ENCODE measurements around the gene ANKS1B. TPM values are rescaled to one million over a fixed set of nuclear protein-coding genes. Genes with fewer than 3 reads are reported as not detected.
"Not testable (repeated sequence)": the region's sequence is repeated elsewhere in the genome, so short reads cannot be mapped to it uniquely, and the experiment has no call there.

Gene ANKS1B
- total RNA-seq: under 1 TPM; 0.05 to 0.56 (median 0.16) TPM

- DNase-seq: no peak
- peaks cover 44% of the 10 kb centered on the region for H3K27me3 Mint-ChIP-seq (ENCODE audit: low read depth)
- H3K36me3 Mint-ChIP-seq (ENCODE audit: insufficient read depth): no peaks in the 10 kb centered on the region
- peaks cover 10% of the 10 kb centered on the region for H3K4me1 Mint-ChIP-seq (ENCODE audit: low read depth)
- peak within 1 kb of the TSS; percentile 41 for H3K4me3 Mint-ChIP-seq
- no peaks in the 10 kb centered on the region for H3K9me3 Mint-ChIP-seq
- peak; percentile 66 to 70 for ATAC-seq
Measured at GRCh38 chr12:99984271-99985128, at the start of gene ANKS1B. Gene ANKS1B, minus strand, starts transcription at chr12:99984936. Its CDS starts 699 bp downstream, at chr12:99984237.

DNA sequence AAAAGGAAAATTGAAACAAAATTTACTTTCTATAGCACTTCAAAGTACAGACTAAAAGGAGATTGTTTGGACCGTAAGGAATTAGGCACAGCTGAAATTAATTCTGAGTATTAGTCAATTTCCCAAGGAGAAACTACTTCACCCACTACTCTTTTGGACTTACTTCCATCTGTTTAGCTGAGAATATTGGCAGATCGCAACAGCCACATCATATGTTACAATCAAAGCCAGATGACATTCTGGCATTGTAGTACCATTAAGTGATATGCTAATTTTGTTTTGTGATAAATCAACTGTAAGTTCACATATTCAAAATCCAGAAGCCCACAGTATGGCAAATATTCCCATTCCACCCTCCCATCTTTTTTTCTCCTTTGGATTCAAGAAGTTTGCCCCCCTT lies 47.1 kb upstream of the ANKS1B start:
- no peaks in the 10 kb centered on the region for H3K4me1 Mint-ChIP-seq (ENCODE audit: low read depth)
- no peak overlapping the region for H3K4me3 Mint-ChIP-seq
- no peaks in the 10 kb centered on the region for H3K27me3 Mint-ChIP-seq (ENCODE audit: low read depth)
- no peak for DNase-seq
- no peaks in the 10 kb centered on the region for H3K9me3 Mint-ChIP-seq
- ATAC-seq: no peak
- H3K36me3 Mint-ChIP-seq (ENCODE audit: insufficient read depth): peaks cover 17% of the 10 kb centered on the region

- Mint-ChIP-seq H3K9me3 (no peaks in the 10 kb centered on the region), H3K4me3 (no peak overlapping the region), H3K27me3 (ENCODE audit: low read depth) (no peaks in the 10 kb centered on the region), H3K4me1 (ENCODE audit: low read depth) (no peaks in the 10 kb centered on the region), H3K36me3 (ENCODE audit: insufficient read depth) (peaks cover 4% of the 10 kb centered on the region)
- ATAC-seq (no peak), DNase-seq (no peak)
Measured at GRCh38 chr12:100027671-100028070, 42.9 kb upstream of the ANKS1B start.

DNA sequence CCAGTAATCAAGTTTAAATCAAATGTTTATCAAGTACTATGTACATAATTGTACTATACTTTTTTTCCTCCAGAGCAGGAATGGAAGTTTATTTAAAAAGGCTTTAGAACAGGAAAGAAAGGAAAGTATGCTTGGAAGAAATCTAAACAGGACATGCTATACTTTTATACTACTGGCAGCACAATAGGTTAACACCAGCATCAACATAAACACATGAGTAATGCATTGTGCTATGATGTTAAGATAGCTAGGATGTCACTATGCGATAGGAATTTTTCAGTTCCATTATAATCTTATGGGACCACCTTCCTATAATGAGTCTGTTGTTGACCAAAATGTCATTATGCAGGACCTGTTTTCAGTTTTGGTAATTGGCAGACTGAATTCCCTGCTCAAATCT lies 41.5 kb upstream of the ANKS1B start:
- Mint-ChIP-seq H3K4me1 (ENCODE audit: low read depth) (no peaks in the 10 kb centered on the region), H3K9me3 (peaks cover 6% of the 10 kb centered on the region), H3K27me3 (ENCODE audit: low read depth) (no peaks in the 10 kb centered on the region), H3K36me3 (ENCODE audit: insufficient read depth) (no peaks in the 10 kb centered on the region), H3K4me3 (no peak overlapping the region)
- DNase-seq (no peak), ATAC-seq (no peak)

DNA sequence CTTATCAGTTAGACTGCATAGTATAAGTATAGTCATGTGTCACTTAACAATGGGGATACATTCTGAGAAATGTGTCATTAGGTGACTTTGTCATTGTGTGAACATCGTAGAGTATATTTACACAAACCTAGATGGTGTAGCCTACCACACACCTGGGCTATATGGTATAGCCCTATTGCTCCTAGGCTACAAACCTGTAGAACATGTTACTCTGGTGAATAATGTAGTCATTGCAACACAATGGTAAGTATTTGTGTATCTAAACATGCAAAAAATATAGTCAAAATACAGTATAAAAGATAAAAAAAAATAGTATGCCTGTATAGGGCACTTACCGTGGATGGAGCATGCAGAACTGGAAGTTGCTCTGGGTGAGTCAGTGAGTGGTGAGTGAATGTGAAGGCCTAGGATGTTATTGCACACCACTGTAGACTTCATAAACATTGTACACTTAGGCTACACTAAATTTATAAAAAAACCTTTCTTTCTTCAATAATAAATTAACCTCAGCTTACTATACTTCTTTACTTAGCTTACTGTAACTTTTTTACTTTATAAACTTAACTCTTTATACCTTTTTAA lies 40.3 kb upstream of the ANKS1B start:
- Mint-ChIP-seq H3K4me3 (no peak overlapping the region), H3K36me3 (ENCODE audit: insufficient read depth) (no peaks in the 10 kb centered on the region), H3K9me3 (peaks cover 6% of the 10 kb centered on the region), H3K27me3 (ENCODE audit: low read depth) (no peaks in the 10 kb centered on the region), H3K4me1 (ENCODE audit: low read depth) (no peaks in the 10 kb centered on the region)
- DNase-seq: no peak
- ATAC-seq: no peak

- H3K9me3 Mint-ChIP-seq: peaks cover 6% of the 10 kb centered on the region
- H3K27me3 Mint-ChIP-seq (ENCODE audit: low read depth): no peaks in the 10 kb centered on the region
- DNase-seq (no peak), ATAC-seq (no peak)
- H3K4me3 Mint-ChIP-seq: no peak overlapping the region
- H3K36me3 Mint-ChIP-seq (ENCODE audit: insufficient read depth): peaks cover 7% of the 10 kb centered on the region
- no peaks in the 10 kb centered on the region for H3K4me1 Mint-ChIP-seq (ENCODE audit: low read depth)
Measured at GRCh38 chr12:100020370-100020769, 35.6 kb upstream of the ANKS1B start.

- no peak for ATAC-seq
- H3K4me3 Mint-ChIP-seq: no peak overlapping the region
- H3K27me3 Mint-ChIP-seq (ENCODE audit: low read depth): no peaks in the 10 kb centered on the region
- H3K36me3 Mint-ChIP-seq (ENCODE audit: insufficient read depth): peaks cover 7% of the 10 kb centered on the region
- no peaks in the 10 kb centered on the region for H3K4me1 Mint-ChIP-seq (ENCODE audit: low read depth)
- no peak for DNase-seq
- peaks cover 4% of the 10 kb centered on the region for H3K9me3 Mint-ChIP-seq
Measured at GRCh38 chr12:100017056-100017455, 32.3 kb upstream of the ANKS1B start.

DNA sequence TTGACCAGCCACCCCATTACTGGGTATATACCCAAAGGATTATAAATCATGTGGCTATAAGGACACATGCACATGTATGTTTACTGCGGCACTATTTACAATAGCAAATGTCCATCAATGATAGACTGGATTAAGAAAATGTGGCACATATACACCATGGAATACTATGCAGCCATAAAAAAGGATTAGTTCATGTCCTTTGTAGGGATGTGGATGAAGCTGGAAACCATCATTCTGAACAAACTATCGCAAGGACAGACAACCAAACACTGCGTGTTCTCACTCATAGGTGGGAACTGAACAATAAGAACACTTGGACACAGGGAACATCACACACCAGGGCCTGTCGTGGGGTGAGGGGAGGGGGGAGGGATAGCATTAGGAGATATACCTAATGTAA lies 31.6 kb upstream of the ANKS1B start:
- not testable (repeated sequence) for H3K4me1 Mint-ChIP-seq (ENCODE audit: low read depth); H3K36me3 Mint-ChIP-seq (ENCODE audit: insufficient read depth); DNase-seq; H3K27me3 Mint-ChIP-seq (ENCODE audit: low read depth); H3K4me3 Mint-ChIP-seq; ATAC-seq; H3K9me3 Mint-ChIP-seq

- not testable (repeated sequence) for ATAC-seq; H3K4me3 Mint-ChIP-seq; H3K27me3 Mint-ChIP-seq (ENCODE audit: low read depth); H3K9me3 Mint-ChIP-seq; DNase-seq; H3K4me1 Mint-ChIP-seq (ENCODE audit: low read depth)
- H3K36me3 Mint-ChIP-seq (ENCODE audit: insufficient read depth): peaks cover 12% of the 10 kb centered on the region
Measured at GRCh38 chr12:100005846-100006245, 21.1 kb upstream of the ANKS1B start.

DNA sequence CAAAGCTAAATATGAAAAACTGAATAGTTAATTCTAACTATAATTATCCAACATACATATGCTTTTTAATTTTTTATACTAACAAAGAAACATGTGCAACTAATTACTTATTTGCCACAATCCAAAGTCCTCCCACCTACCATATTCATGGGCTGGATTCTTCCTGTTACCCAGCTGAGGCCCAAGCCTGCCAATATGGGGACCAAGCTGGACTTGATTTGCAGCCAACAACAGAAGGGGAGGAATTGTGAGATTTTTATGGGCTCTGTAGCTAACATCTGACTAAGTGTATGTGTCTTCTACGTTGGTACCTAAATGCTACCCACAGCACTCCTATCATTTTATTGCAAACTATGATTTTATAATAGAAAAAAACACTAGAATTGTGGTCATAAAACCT lies 13.1 kb upstream of the ANKS1B start:
- no peak for DNase-seq
- Mint-ChIP-seq H3K9me3 (peaks cover 5% of the 10 kb centered on the region), H3K27me3 (ENCODE audit: low read depth) (no peaks in the 10 kb centered on the region)

DNA sequence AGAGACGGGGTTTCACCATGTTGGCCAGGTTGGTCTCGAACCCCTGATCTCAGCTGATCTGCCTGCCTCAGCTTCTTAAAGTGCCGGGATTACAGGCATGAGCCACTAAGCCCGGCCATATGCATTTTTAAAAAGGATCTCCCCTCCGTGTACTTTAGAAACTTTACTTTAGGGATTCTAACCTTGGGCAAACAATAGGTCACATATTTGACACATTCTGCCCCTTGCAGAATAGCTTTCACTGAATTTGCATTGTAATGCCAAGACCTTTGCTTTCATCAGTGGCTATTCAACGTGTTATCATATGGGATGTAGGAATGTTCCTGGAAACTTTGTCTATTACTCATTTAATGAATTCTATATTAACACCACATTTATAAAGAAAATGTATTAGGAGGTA lies 11.4 kb upstream of the ANKS1B start:
- H3K27me3 Mint-ChIP-seq (ENCODE audit: low read depth): no peaks in the 10 kb centered on the region
- no peak for DNase-seq
- H3K36me3 Mint-ChIP-seq (ENCODE audit: insufficient read depth): no peaks in the 10 kb centered on the region
- peaks cover 5% of the 10 kb centered on the region for H3K9me3 Mint-ChIP-seq
- ATAC-seq: no peak
- H3K4me1 Mint-ChIP-seq (ENCODE audit: low read depth): no peaks in the 10 kb centered on the region
- H3K4me3 Mint-ChIP-seq: no peak overlapping the region

More for the DNA sequence above, 13.1 kb upstream of the ANKS1B start:
- no peak for ATAC-seq
- no peaks in the 10 kb centered on the region for H3K4me1 Mint-ChIP-seq (ENCODE audit: low read depth)
- no peak overlapping the region for H3K4me3 Mint-ChIP-seq
- H3K36me3 Mint-ChIP-seq (ENCODE audit: insufficient read depth): no peaks in the 10 kb centered on the region

- Mint-ChIP-seq H3K36me3 (ENCODE audit: insufficient read depth) (no peaks in the 10 kb centered on the region), H3K4me1 (ENCODE audit: low read depth) (peaks cover 10% of the 10 kb centered on the region), H3K27me3 (ENCODE audit: low read depth) (peaks cover 39% of the 10 kb centered on the region), H3K4me3 (peak overlapping the region; percentile 41), H3K9me3 (no peaks in the 10 kb centered on the region)
- DNase-seq (no peak), ATAC-seq (no peak)
Measured at GRCh38 chr12:99985631-99986030, 895 bp upstream of the ANKS1B start.

GRCh38 chr12:99985129-99985570 lies 414 bp upstream of the ANKS1B start:
- H3K9me3 Mint-ChIP-seq: no peaks in the 10 kb centered on the region
- H3K4me1 Mint-ChIP-seq (ENCODE audit: low read depth): peaks cover 10% of the 10 kb centered on the region
- ATAC-seq (no peak), DNase-seq (no peak)
- H3K4me3 Mint-ChIP-seq: peak overlapping the region; percentile 41
- peaks cover 41% of the 10 kb centered on the region for H3K27me3 Mint-ChIP-seq (ENCODE audit: low read depth)
- no peaks in the 10 kb centered on the region for H3K36me3 Mint-ChIP-seq (ENCODE audit: insufficient read depth)

- H3K9me3 Mint-ChIP-seq: no peaks in the 10 kb centered on the region
- peaks cover 10% of the 10 kb centered on the region for H3K4me1 Mint-ChIP-seq (ENCODE audit: low read depth)
- H3K4me3 Mint-ChIP-seq: peak overlapping the region; percentile 11
- H3K27me3 Mint-ChIP-seq (ENCODE audit: low read depth): peaks cover 44% of the 10 kb centered on the region
- ATAC-seq: no peak
- H3K36me3 Mint-ChIP-seq (ENCODE audit: insufficient read depth): no peaks in the 10 kb centered on the region
- DNase-seq: no peak
Measured at GRCh38 chr12:99983456-99984258, 1.1 kb downstream of the ANKS1B start.
